ENCODE results near the gene ERGIC1. TPM values are rescaled to one million over a fixed set of nuclear protein-coding genes. Genes with fewer than 3 reads are reported as not detected.

The ERGIC1 gene
- total and polyA plus RNA-seq, 7 donors: 49.9 to 116 (median 53.9) TPM

GRCh38 chr5:172886476-172886875 lies 52.4 kb downstream of the ERGIC1 start:
- no peaks in the 10 kb centered on the region for H3K9me3 ChIP-seq
- H3K27me3 ChIP-seq (ENCODE audit: insufficient read depth in 3 of 3, low read length in 2 of 3): no peaks in the 10 kb centered on the region
- peaks cover 0 to 22% of the 10 kb centered on the region in 2 donors for H3K36me3 ChIP-seq (ENCODE audit: insufficient read depth in 1 of 2, low read depth in 1 of 2)
- H3K27ac ChIP-seq: no peak overlapping the region
- no peak for DNase-seq
- 92 to 93% (median 93%) methylated on average over 6 of the region's 6 CpGs for WGBS, 3 donors
- intact Hi-C loops (cut with DNase I): no loop called here
- H3K4me1 ChIP-seq: peaks cover 19% of the 10 kb centered on the region
- TF ChIP-seq CTCF (IDR thresholded peaks at IDR 0.05): no peak
- no peak overlapping the region for H3K4me3 ChIP-seq
- peak in 1 of 4 donors; percentile 4 for ATAC-seq

- peaks cover 25% of the 10 kb centered on the region for H3K4me1 ChIP-seq
- H3K9me3 ChIP-seq: no peaks in the 10 kb centered on the region
- TF ChIP-seq CTCF (IDR thresholded peaks at IDR 0.05): no peak
Observed at GRCh38 chr5:172886974-172887501, 53.0 kb downstream of the ERGIC1 start.

GRCh38 chr5:172887692-172888091 lies 53.6 kb downstream of the ERGIC1 start:
- Histone ChIP-seq H3K27ac (peak overlapping the region; percentile 64), H3K4me1 (peaks cover 27% of the 10 kb centered on the region), H3K36me3 (ENCODE audit: insufficient read depth in 1 of 2, low read depth in 1 of 2) (peaks cover 0 to 22% of the 10 kb centered on the region in 2 donors), H3K27me3 (ENCODE audit: insufficient read depth in 3 of 3, low read length in 2 of 3) (no peaks in the 10 kb centered on the region), H3K9me3 (no peaks in the 10 kb centered on the region), H3K4me3 (no peak overlapping the region)
- TF ChIP-seq CTCF (IDR thresholded peaks at IDR 0.05): no peak
- DNase-seq (peak in 1 of 2 donors; percentile 51), ATAC-seq (peak in 1 of 4 donors; percentile 13)
- 57 to 71% (median 60%) methylated on average over 8 of the region's 8 CpGs for WGBS, 3 donors
- intact Hi-C loops (cut with DNase I): no loop called here

More at GRCh38 chr5:172886974-172887501, 53.0 kb downstream of the ERGIC1 start:
- peak; percentile 80 to 84 for DNase-seq
- Histone ChIP-seq H3K27me3 (ENCODE audit: insufficient read depth in 3 of 3, low read length in 2 of 3) (no peaks in the 10 kb centered on the region), H3K4me3 (no peak overlapping the region), H3K36me3 (ENCODE audit: insufficient read depth in 1 of 2, low read depth in 1 of 2) (peaks cover 0 to 22% of the 10 kb centered on the region in 2 donors), H3K27ac (peak overlapping the region; percentile 64)
- peak; percentile 25 to 81 (median 69) for ATAC-seq
- intact Hi-C loops (cut with DNase I): no loop called here
- 69 to 73% (median 71%) methylated on average over 17 of the region's 17 CpGs for WGBS, 3 donors

- 70 to 85% (median 80%) methylated on average over 6 of the region's 6 CpGs for WGBS, 3 donors
- Histone ChIP-seq H3K36me3 (ENCODE audit: insufficient read depth in 1 of 2, low read depth in 1 of 2) (peaks cover 0 to 22% of the 10 kb centered on the region in 2 donors), H3K9me3 (no peaks in the 10 kb centered on the region), H3K27ac (no peak overlapping the region), H3K27me3 (ENCODE audit: insufficient read depth in 3 of 3, low read length in 2 of 3) (no peaks in the 10 kb centered on the region), H3K4me3 (no peak overlapping the region), H3K4me1 (peaks cover 37% of the 10 kb centered on the region)
- intact Hi-C loops (cut with DNase I): no loop called here
- TF ChIP-seq CTCF (IDR thresholded peaks at IDR 0.05): no peak
- no peak for ATAC-seq
- DNase-seq: peak in 1 of 2 donors; percentile 23
Observed at GRCh38 chr5:172890659-172891058, 56.6 kb downstream of the ERGIC1 start.
